ENCODE measurements around the gene KIF26A. TPM values are rescaled to one million over a fixed set of nuclear protein-coding genes. Genes with fewer than 3 reads are reported as not detected.
A peak's percentile ranks its signal among the peaks of the same experiment; 100 is the strongest.

The KIF26A gene
- total RNA-seq, 4 donors from 2014 or later, result 3.3 to 6.2 (median 4.9) TPM

GRCh38 chr14:104139460-104140212 lies 1.2 kb downstream of the KIF26A start:
- peak overlapping the region in 1 of 3 donors; percentile 11 for H3K4me3 ChIP-seq (replicated peaks in 1 of 3)
- 54 to 55% methylated on average over 11 to 12 of the region's 14 CpGs for WGBS, 2 donors
- H3K36me3 ChIP-seq, result no peaks in the 10 kb centered on the region
- DNase-seq, result no peak
- H3K27ac ChIP-seq, result no peak overlapping the region
- H3K9me3 ChIP-seq, result no peaks in the 10 kb centered on the region
- intact Hi-C loops (cut with DNase I), result loop anchor here (5.0 kb wide), 1 partner anchor 503 kb away; no protein-coding TSS in a partner anchor
- H3K27me3 ChIP-seq, result peaks cover 17% of the 10 kb centered on the region
- H3K4me1 ChIP-seq, result peaks cover 18 to 39% of the 10 kb centered on the region in 2 donors
- TF ChIP-seq POLR2A (IDR thresholded peaks at IDR 0.05), result no peak

DNA sequence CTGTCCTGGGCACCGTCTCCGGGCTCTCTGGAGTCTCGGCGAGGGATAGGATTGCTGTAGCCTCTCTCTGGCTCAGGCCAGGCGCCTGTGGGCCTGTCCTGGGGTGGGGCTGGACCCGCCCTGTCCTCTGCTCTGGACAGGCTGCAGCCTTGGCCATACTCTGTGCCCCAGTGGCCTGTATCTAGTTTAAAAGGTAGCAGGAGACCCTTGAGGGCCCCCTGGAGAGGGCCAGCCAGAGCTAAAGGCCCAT lies 1.8 kb downstream of the KIF26A start:
- intact Hi-C loops (cut with DNase I), result no loop called here
- no peak for DNase-seq
- Histone ChIP-seq H3K4me1 (peaks cover 18 to 38% of the 10 kb centered on the region in 2 donors), H3K27me3 (peaks cover 17% of the 10 kb centered on the region), H3K4me3 (replicated peaks in 1 of 3) (no peak overlapping the region), H3K9me3 (no peaks in the 10 kb centered on the region), H3K36me3 (no peaks in the 10 kb centered on the region), H3K27ac (no peak overlapping the region)
- 60% methylated on average over 2 of the region's 6 CpGs; no CpG with 5 or more reads in 1 of the 2 donors for WGBS, 2 donors
- TF ChIP-seq CTCF (IDR thresholded peaks at IDR 0.05) (no peak), POLR2A (IDR thresholded peaks at IDR 0.05) (no peak)

- peak in 1 of 2 donors; percentile 0 for DNase-seq
- TF ChIP-seq POLR2A (IDR thresholded peaks at IDR 0.05), result no peak
- no peak for TF ChIP-seq CTCF (IDR thresholded peaks at IDR 0.05)
- 94 to 96% methylated on average over 6 to 8 of the region's 12 CpGs for WGBS, 2 donors
- H3K36me3 ChIP-seq, result no peaks in the 10 kb centered on the region
- no peak overlapping the region for H3K27ac ChIP-seq
- no peaks in the 10 kb centered on the region for H3K9me3 ChIP-seq
- peaks cover 11% of the 10 kb centered on the region for H3K27me3 ChIP-seq
- peaks cover 17 to 32% of the 10 kb centered on the region in 2 donors for H3K4me1 ChIP-seq
- intact Hi-C loops (cut with DNase I), result no loop called here
- no peak overlapping the region for H3K4me3 ChIP-seq (replicated peaks in 1 of 3)
Measured at GRCh38 chr14:104140463-104141331, 2.3 kb downstream of the KIF26A start.

GRCh38 chr14:104141621-104142091 lies 3.3 kb downstream of the KIF26A start:
- TF ChIP-seq CTCF (IDR thresholded peaks at IDR 0.05) (no peak), POLR2A (IDR thresholded peaks at IDR 0.05) (no peak)
- intact Hi-C loops (cut with DNase I), result no loop called here
- no peak overlapping the region for H3K27ac ChIP-seq
- no peak overlapping the region for H3K4me3 ChIP-seq (replicated peaks in 1 of 3)
- no peak for DNase-seq
- H3K9me3 ChIP-seq, result no peaks in the 10 kb centered on the region
- no peaks in the 10 kb centered on the region for H3K36me3 ChIP-seq
- H3K27me3 ChIP-seq, result peaks cover 9% of the 10 kb centered on the region
- peaks cover 15 to 25% of the 10 kb centered on the region in 2 donors for H3K4me1 ChIP-seq
- WGBS, 2 donors, result 93 to 100% methylated on average over 4 to 14 of the region's 15 CpGs

- no peak for DNase-seq
- no peak overlapping the region for H3K27ac ChIP-seq
- WGBS, 2 donors, result 85 to 89% methylated on average over 10 to 11 of the region's 11 CpGs
- intact Hi-C loops (cut with DNase I), result no loop called here
- no peak for TF ChIP-seq POLR2A (IDR thresholded peaks at IDR 0.05)
- TF ChIP-seq CTCF (IDR thresholded peaks at IDR 0.05), result no peak
- no peaks in the 10 kb centered on the region for H3K9me3 ChIP-seq
- H3K27me3 ChIP-seq, result peaks cover 9% of the 10 kb centered on the region
- peaks cover 8 to 18% of the 10 kb centered on the region in 2 donors for H3K4me1 ChIP-seq
- no peaks in the 10 kb centered on the region for H3K36me3 ChIP-seq
- H3K4me3 ChIP-seq (replicated peaks in 1 of 3), result no peak overlapping the region
Measured at GRCh38 chr14:104142136-104142945, 4.0 kb downstream of the KIF26A start.
